CD4-positive, alpha-beta T cell (primary cell): ENCODE results near the gene CKAP2L. TPM values are rescaled to one million over a fixed set of nuclear protein-coding genes. Genes with fewer than 3 reads are reported as not detected.

ENCODE experiments used
- ATAC-seq: fragments of 200-7000 bp; cut with Tn5 transposase; one replicate; pipeline ENCODE4 v1.10.0; 2022; ENCODE audit warnings: mild to moderate bottlenecking; ENCODE audit not compliant: poor library complexity
- CTCF ChIA-PET: fragments of 350-600 bp; sonication (Branson Sonifier 250); formaldehyde crosslinking; loops from one replicate; lab custom pipeline; 2021; ENCODE audit warnings: antibody characterized with exemption, inconsistent platforms; lab: Charles Lee
- POLR2A ChIA-PET: fragments of 350-600 bp; sonication (Branson Sonifier 250); formaldehyde crosslinking; loops from one replicate; lab custom pipeline; 2021; ENCODE audit warnings: antibody characterized with exemption, inconsistent platforms; lab: Charles Lee
- DNase-seq, 14 experiments: peaks; one replicate each; pipeline ENCODE4 v3.0.0-alpha.2; 2013 to 2020; ENCODE audit warnings: mixed read lengths in 2 of 14
- H3K27ac ChIP-seq, 2 donors: one replicate each; pipeline versions ENCODE4 v1.5.1 to v1.7.0; 2013; ENCODE audit warnings: low read length in 2 of 2, low read depth in 1 of 2, mild to moderate bottlenecking in 1 of 2
- H3K27me3 ChIP-seq, 2 experiments: 1 replicate in 1 of 2; 2 replicates in 1 of 2; pipeline versions ENCODE4 v1.6.1 to v1.7.0; 2013; ENCODE audit warnings: low read length in 2 of 2, control low read depth in 1 of 2, mild to moderate bottlenecking in 1 of 2, moderate library complexity in 1 of 2; ENCODE audit not compliant: insufficient read depth in 2 of 2, control insufficient read depth in 1 of 2
- H3K36me3 ChIP-seq: one replicate; pipeline ENCODE4 v1.6.1; 2013; ENCODE audit warnings: low read length, control low read depth; ENCODE audit not compliant: insufficient read depth
- H3K4me1 ChIP-seq: one replicate; pipeline ENCODE4 v1.6.1; 2013; ENCODE audit warnings: low read length, control low read depth; ENCODE audit not compliant: insufficient read depth
- H3K4me3 ChIP-seq: one replicate; pipeline ENCODE4 v1.5.1; 2013; ENCODE audit warnings: mild to moderate bottlenecking, low read length, moderate library complexity
- H3K9me3 ChIP-seq, 2 experiments: 1 replicate in 1 of 2; 2 replicates in 1 of 2; pipeline versions ENCODE4 v1.6.1 to v1.7.0; 2013; ENCODE audit warnings: low read length in 2 of 2, mild to moderate bottlenecking in 2 of 2, control low read depth in 1 of 2, moderate library complexity in 1 of 2; ENCODE audit not compliant: control insufficient read depth in 1 of 2, insufficient read depth in 1 of 2
- H3K27ac Mint-ChIP-seq: one replicate; pipeline ENCODE4 v1.8.0; 2020; ENCODE audit warnings: mixed read lengths
- H3K27me3 Mint-ChIP-seq: one replicate; pipeline ENCODE4 v1.8.0; 2021; ENCODE audit warnings: mixed read lengths
- H3K36me3 Mint-ChIP-seq: one replicate; pipeline ENCODE4 v1.8.0; 2021; ENCODE audit warnings: low read depth, mixed read lengths
- H3K4me1 Mint-ChIP-seq: one replicate; pipeline ENCODE4 v1.8.0; 2021; ENCODE audit warnings: low read depth, mixed read lengths
- H3K4me3 Mint-ChIP-seq: one replicate; pipeline ENCODE4 v1.8.0; 2020; ENCODE audit warnings: mild to moderate bottlenecking, mixed read lengths
- H3K9me3 Mint-ChIP-seq: one replicate; pipeline ENCODE4 v1.8.0; 2020; ENCODE audit warnings: mixed read lengths
- CTCF ChIP-seq: fragments of 200-600 bp; IDR thresholded peaks from one replicate; pipeline ENCODE4 v1.8.0; 2022; ENCODE audit warnings: antibody characterized with exemption, mild to moderate bottlenecking
- intact Hi-C, 2 experiments: fragments of 100-400 bp; cut with DNase I in 1 of 2; cut with micrococcal nuclease in 1 of 2; formaldehyde crosslinking; loops; one replicate each; pipeline versions ENCODE4 v1.15.1 to v1.9.0; 2023 to 2025; cut with DNase I, micrococcal nuclease
- total RNA-seq, 174 experiments: library from RNA in 2 of 174; stranded (reverse) in 2 of 174; gene quantifications; one replicate each; pipeline ENCODE4 v1.2.3 and lab custom pipeline; 2021 to 2026

CKAP2L gene
- total RNA-seq, 2 experiments from 2014 or later: 0.08 to 0.50 TPM

GRCh38 chr2:112725545-112726457 lies 38.6 kb downstream of the CKAP2L start:
- CTCF ChIA-PET: interaction anchor here (0.5 to 7.6 kb wide), 12 partner anchors 17 to 207 kb away, joined by 3 to 60 read pairs (median 4); partner anchors contain the start of gene SLC20A1
- DNase-seq (peak in 1 of 14 experiments; percentile 25), ATAC-seq (no peak)
- Histone ChIP-seq H3K27me3 (no peaks in the 10 kb centered on the region), H3K4me1 (peaks cover 7% of the 10 kb centered on the region), H3K9me3 (no peaks in the 10 kb centered on the region), H3K4me3 (no peak overlapping the region), H3K27ac (no peak overlapping the region), H3K36me3 (no peaks in the 10 kb centered on the region)
- Mint-ChIP-seq H3K27ac (no peak overlapping the region), H3K36me3 (no peaks in the 10 kb centered on the region), H3K4me1 (peaks cover 4% of the 10 kb centered on the region), H3K9me3 (no peaks in the 10 kb centered on the region), H3K27me3 (no peaks in the 10 kb centered on the region), H3K4me3 (no peak overlapping the region)
- POLR2A ChIA-PET: interaction anchor here (0.9 to 1.0 kb wide), 3 partner anchors 15 to 142 kb away, joined by 3 to 4 read pairs (median 3); partner anchors contain the start of gene SLC20A1
- no peak for TF ChIP-seq CTCF
- intact Hi-C loops: loop anchor here (1.0 to 2.0 kb wide), 5 partner anchors 35 to 253 kb away; no protein-coding TSS in a partner anchor

DNA sequence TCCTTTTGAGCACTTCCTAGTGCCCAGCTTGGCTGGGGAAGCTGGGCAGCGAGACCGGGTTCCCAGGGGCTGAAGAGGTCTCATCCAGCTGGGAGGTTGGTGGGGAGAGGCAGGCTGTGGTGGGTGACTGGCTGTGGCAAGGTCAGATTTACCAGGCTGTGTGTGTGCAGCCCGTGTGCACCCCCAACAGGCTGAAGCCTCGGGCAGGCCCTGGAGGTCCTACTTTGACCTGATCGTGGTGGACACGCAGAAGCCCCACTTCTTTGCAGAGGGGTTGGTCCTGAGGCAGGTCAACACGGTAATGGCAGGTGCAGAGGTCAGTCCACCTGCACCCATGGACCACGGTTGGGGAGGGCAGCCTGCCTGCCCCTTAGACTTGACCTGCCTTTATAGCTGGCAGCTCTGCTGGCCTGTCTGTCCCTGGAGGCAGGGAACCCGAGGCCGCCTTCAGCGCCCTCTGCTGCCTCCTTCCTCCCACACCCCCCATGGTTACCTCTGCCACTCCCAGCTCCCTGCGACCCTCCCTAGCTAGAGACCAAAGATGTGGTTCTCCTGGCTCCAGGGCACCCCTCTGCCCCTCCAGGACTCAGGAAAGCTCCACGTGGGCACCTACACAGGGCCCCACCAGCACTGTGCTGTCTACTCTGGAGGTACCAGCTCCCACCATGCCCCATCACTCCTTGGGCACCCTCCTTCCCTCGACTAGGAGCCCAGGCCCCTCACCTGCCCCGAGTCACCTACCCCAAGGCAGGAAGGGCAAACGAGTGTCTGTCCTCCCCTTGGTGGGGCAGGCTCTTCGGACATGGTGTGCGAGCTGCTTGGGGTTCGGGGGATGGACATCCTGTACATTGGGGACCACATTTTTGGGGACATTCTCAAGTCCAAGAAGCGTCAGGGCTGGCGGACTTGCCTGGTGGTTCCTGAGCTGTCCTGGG lies 39.6 kb downstream of the CKAP2L start:
- CTCF ChIA-PET: interaction anchor here (7.6 kb wide), 1 partner anchor 123 kb away, joined by 60 read pairs; no protein-coding TSS in a partner anchor
- no peak overlapping the region for H3K4me3 Mint-ChIP-seq

More for the DNA sequence above, 39.6 kb downstream of the CKAP2L start:
- H3K36me3 ChIP-seq: no peaks in the 10 kb centered on the region
- no peaks in the 10 kb centered on the region for H3K36me3 Mint-ChIP-seq
- DNase-seq (peak in 1 of 14 experiments; percentile 17), ATAC-seq (no peak)
- no peak overlapping the region for H3K27ac Mint-ChIP-seq
- peaks cover 7% of the 10 kb centered on the region for H3K4me1 ChIP-seq
- H3K9me3 Mint-ChIP-seq: no peaks in the 10 kb centered on the region
- no peaks in the 10 kb centered on the region for H3K27me3 Mint-ChIP-seq
- no peaks in the 10 kb centered on the region for H3K27me3 ChIP-seq
- POLR2A ChIA-PET: interaction anchor here (0.8 to 0.9 kb wide), 3 partner anchors 79 to 141 kb away, joined by 3 read pairs; partner anchors contain the start of gene SLC20A1
- H3K27ac ChIP-seq: no peak overlapping the region
- H3K4me1 Mint-ChIP-seq: peaks cover 4% of the 10 kb centered on the region
- no peaks in the 10 kb centered on the region for H3K9me3 ChIP-seq
- intact Hi-C loops: loop anchor here in 1 of 2 experiments (2.0 kb wide), 1 partner anchor 252 kb away; no protein-coding TSS in a partner anchor
- no peak for TF ChIP-seq CTCF
- H3K4me3 ChIP-seq: no peak overlapping the region
